HEK293T (cell line): ENCODE data around the gene GIGYF1.
A peak's percentile ranks its signal among the peaks of the same experiment; 100 is the strongest.

Source experiments
- CTCF ChIA-PET: fragments of 350-600 bp; formaldehyde crosslinking; extraction: SDS; loops from one replicate; lab custom pipeline; 2021; ENCODE audit warnings: antibody characterized with exemption, inconsistent platforms; lab: Yijun Ruan, JAX
- POLR2A ChIA-PET: fragments of 350-600 bp; formaldehyde crosslinking; extraction: SDS; loops from one replicate; lab custom pipeline; 2020; ENCODE audit warnings: antibody characterized with exemption, inconsistent platforms; lab: Yijun Ruan, JAX
- DNase-seq: peaks from one replicate; pipeline ENCODE4 v3.0.0; 2012; ENCODE audit warnings: mixed read lengths; ENCODE audit errors: extremely low spot score
- ARNT ChIP-seq: fragments of 450-650 bp; IDR thresholded peaks from 2 replicates; pipeline ENCODE4 v1.6.1; 2017; ENCODE audit warnings: mild to moderate bottlenecking
- BHLHE40 ChIP-seq: fragments of 450-650 bp; IDR thresholded peaks from 2 replicates; pipeline ENCODE4 v1.6.1; 2016; ENCODE audit warnings: mild to moderate bottlenecking, moderate library complexity, borderline replicate concordance
- CTBP1 ChIP-seq: fragments of 450-650 bp; IDR thresholded peaks from 2 replicates; pipeline ENCODE4 v1.6.1; 2016; ENCODE audit warnings: borderline replicate concordance
- ELF4 ChIP-seq: fragments of 450-650 bp; IDR thresholded peaks from 2 replicates; pipeline ENCODE4 v1.6.1; 2017; ENCODE audit warnings: antibody characterized with exemption
- FOXA1 ChIP-seq: fragments of 450-650 bp; IDR thresholded peaks from 2 replicates; pipeline ENCODE4 v1.6.1; 2016; ENCODE audit warnings: mild to moderate bottlenecking
- FOXK2 ChIP-seq: fragments of 450-650 bp; IDR thresholded peaks from 2 replicates; pipeline ENCODE4 v1.6.1; 2016; ENCODE audit warnings: mild to moderate bottlenecking
- FOXM1 ChIP-seq: fragments of 450-650 bp; IDR thresholded peaks from 2 replicates; pipeline ENCODE4 v1.6.1; 2017; ENCODE audit warnings: mild to moderate bottlenecking, borderline replicate concordance
- HDGF ChIP-seq: fragments of 450-650 bp; IDR thresholded peaks from 2 replicates; pipeline ENCODE4 v1.6.1; 2017; ENCODE audit warnings: antibody characterized with exemption, borderline replicate concordance
- L3MBTL2 ChIP-seq: fragments of 450-650 bp; conservative IDR thresholded peaks from 2 replicates; pipeline ENCODE4 v1.6.1; 2016; ENCODE audit warnings: mild to moderate bottlenecking
- LEF1 ChIP-seq: fragments of 450-650 bp; IDR thresholded peaks from 2 replicates; pipeline ENCODE4 v1.6.1; 2017; ENCODE audit warnings: mild to moderate bottlenecking, borderline replicate concordance
- NFRKB ChIP-seq: fragments of 450-650 bp; IDR thresholded peaks from 2 replicates; pipeline ENCODE4 v1.6.1; 2016; ENCODE audit warnings: mild to moderate bottlenecking, moderate library complexity
- PKNOX1 ChIP-seq: fragments of 450-650 bp; IDR thresholded peaks from 2 replicates; pipeline ENCODE4 v1.6.1; 2016
- SP1 ChIP-seq: fragments of 450-650 bp; IDR thresholded peaks from 2 replicates; pipeline ENCODE4 v1.6.1; 2017
- SUZ12 ChIP-seq: fragments of 450-650 bp; IDR thresholded peaks from 2 replicates; pipeline ENCODE4 v1.6.1; 2016; ENCODE audit warnings: mild to moderate bottlenecking
- TARDBP ChIP-seq: fragments of 450-650 bp; IDR thresholded peaks from 2 replicates; pipeline ENCODE4 v1.6.1; 2016
- ZNF384 ChIP-seq: fragments of 450-650 bp; IDR thresholded peaks from 2 replicates; pipeline ENCODE4 v1.6.1; 2016

Gene GIGYF1

GRCh38 chr7:100655908-100656674, 38.0 kb downstream of the GIGYF1 start, which contains the start of gene ACTL6B:
TSS of gene ACTL6B (minus strand) at chr7:100656448. CDS start at chr7:100656354, 94 bp downstream.
- DNase-seq, result peak; percentile 89
- ChIA-PET CTCF (interaction anchor here (0.6 to 1.0 kb wide), 3 partner anchors 17 to 488 kb away, joined by 3 to 5 read pairs (median 3); no protein-coding TSS in a partner anchor), POLR2A (interaction anchor here (0.6 to 1.3 kb wide), 2 partner anchors 49 to 52 kb away, joined by 3 read pairs; partner anchors contain the start of gene POP7)
- TF ChIP-seq HDGF (no peak), SP1 (no peak), BHLHE40 (no peak), ARNT (no peak), ELF4 (no peak), FOXM1 (no peak), LEF1 (no peak), NFRKB (no peak), L3MBTL2 (no peak), CTBP1 (no peak), FOXK2 (no peak)

GRCh38 chr7:100654908-100655831, 38.9 kb downstream of the GIGYF1 start:
- TF ChIP-seq FOXM1, result no peak
- TF ChIP-seq L3MBTL2, result no peak
- no peak for TF ChIP-seq FOXK2
- TF ChIP-seq PKNOX1, result no peak
- no peak for TF ChIP-seq SP1
- TF ChIP-seq ARNT, result no peak
- no peak for TF ChIP-seq SUZ12
- TF ChIP-seq HDGF, result no peak
- TF ChIP-seq NFRKB, result no peak
- ChIA-PET CTCF (interaction anchor here (0.6 to 1.0 kb wide), 2 partner anchors 16 to 26 kb away, joined by 3 to 5 read pairs; no protein-coding TSS in a partner anchor), POLR2A (interaction anchor here (0.6 to 1.3 kb wide), 2 partner anchors 50 to 53 kb away, joined by 3 read pairs; partner anchors contain the start of gene POP7)
- no peak for DNase-seq

GRCh38 chr7:100649826-100650565, 44.1 kb downstream of the GIGYF1 start:
- CTCF ChIA-PET, result no interaction called here
- no peak for DNase-seq
- TF ChIP-seq NFRKB, result no peak
- TF ChIP-seq ELF4, result no peak
- no peak for TF ChIP-seq ZNF384
- TF ChIP-seq HDGF, result no peak
- POLR2A ChIA-PET, result interaction anchor here (0.6 kb wide), 1 partner anchor 55 kb away, joined by 3 read pairs; no protein-coding TSS in a partner anchor

- ChIA-PET CTCF (interaction anchor here (0.5 to 1.3 kb wide), 2 partner anchors 14 to 162 kb away, joined by 3 to 4 read pairs; no protein-coding TSS in a partner anchor), POLR2A (no interaction called here)
- TF ChIP-seq FOXK2 (no peak), CTBP1 (no peak), SUZ12 (no peak), NFRKB (no peak), SP1 (no peak), ELF4 (no peak), FOXM1 (no peak), LEF1 (no peak)
- no peak for DNase-seq
Observed at GRCh38 chr7:100642534-100642907, 51.5 kb downstream of the GIGYF1 start.

GRCh38 chr7:100641860-100642533, 52.1 kb downstream of the GIGYF1 start:
- POLR2A ChIA-PET, result no interaction called here
- CTCF ChIA-PET, result interaction anchor here (0.5 to 1.3 kb wide), 2 partner anchors 13 to 162 kb away, joined by 3 to 4 read pairs; no protein-coding TSS in a partner anchor

More at GRCh38 chr7:100641860-100642533, 52.1 kb downstream of the GIGYF1 start:
- no peak for DNase-seq
- TF ChIP-seq L3MBTL2, result no peak
- TF ChIP-seq ZNF384, result no peak
- no peak for TF ChIP-seq FOXM1
- TF ChIP-seq FOXA1, result no peak
- TF ChIP-seq NFRKB, result no peak
- TF ChIP-seq SP1, result no peak
- TF ChIP-seq ELF4, result no peak
- TF ChIP-seq SUZ12, result no peak
- no peak for TF ChIP-seq HDGF
- TF ChIP-seq LEF1, result no peak
- no peak for TF ChIP-seq CTBP1
- TF ChIP-seq ARNT, result no peak
- TF ChIP-seq TARDBP, result no peak
- TF ChIP-seq PKNOX1, result no peak
- TF ChIP-seq BHLHE40, result no peak
- no peak for TF ChIP-seq FOXK2
